NCI-H748 (cell line): ENCODE results near the gene CD46.
A peak's percentile ranks its signal among the peaks of the same experiment; 100 is the strongest.

ENCODE experiments used
- DNase-seq: peaks from one replicate; lab custom pipeline; 2025; ENCODE audit not compliant: unreplicated experiment; lab: John Stamatoyannopoulos, UW

CD46 gene

GRCh38 chr1:207826557-207827487, 75.0 kb downstream of the CD46 start:
- DNase-seq = no peak

GRCh38 chr1:207827488-207827830, 75.6 kb downstream of the CD46 start:
- DNase-seq = no peak

- DNase-seq = no peak
Observed at GRCh38 chr1:207828046-207828445, 76.2 kb downstream of the CD46 start.

GRCh38 chr1:207828485-207829158, 76.8 kb downstream of the CD46 start:
- DNase-seq = peak; percentile 39

- no peak for DNase-seq
Observed at GRCh38 chr1:207829576-207829975, 77.7 kb downstream of the CD46 start.

- DNase-seq = no peak
Observed at GRCh38 chr1:207830788-207831187, 78.9 kb downstream of the CD46 start.

GRCh38 chr1:207831517-207832327, 79.9 kb downstream of the CD46 start:
- DNase-seq = no peak

GRCh38 chr1:207832796-207833195, 80.9 kb downstream of the CD46 start:
- DNase-seq = no peak

GRCh38 chr1:207833381-207833780, 81.5 kb downstream of the CD46 start:
- no peak for DNase-seq

GRCh38 chr1:207833956-207834660, 82.3 kb downstream of the CD46 start:
- no peak for DNase-seq

GRCh38 chr1:207835958-207836357, 84.1 kb downstream of the CD46 start:
- DNase-seq = no peak

- DNase-seq = no peak
Observed at GRCh38 chr1:207836591-207837347, 84.9 kb downstream of the CD46 start.

GRCh38 chr1:207837673-207838072, 85.8 kb downstream of the CD46 start:
- no peak for DNase-seq

GRCh38 chr1:207838156-207839082, 86.6 kb downstream of the CD46 start:
- DNase-seq = peak; percentile 10

GRCh38 chr1:207839083-207839413, 87.2 kb downstream of the CD46 start:
- no peak for DNase-seq

- DNase-seq = no peak
Observed at GRCh38 chr1:207840380-207840779, 88.5 kb downstream of the CD46 start.

GRCh38 chr1:207841293-207841692, 89.4 kb downstream of the CD46 start:
- no peak for DNase-seq

- DNase-seq = no peak
Observed at GRCh38 chr1:207841901-207842300, 90.0 kb downstream of the CD46 start.

GRCh38 chr1:207842506-207842905, 90.7 kb downstream of the CD46 start:
- no peak for DNase-seq
